PC-3 (cell line): ENCODE data around the gene PSME2. TPM values are rescaled to one million over a fixed set of nuclear protein-coding genes. Genes with fewer than 3 reads are reported as not detected.

Experiments used
- ATAC-seq: fragments of 200-7000 bp; cut with Tn5 transposase; 2 replicates; pipeline ENCODE4 v1.9.1; 2020; ENCODE audit warnings: mild to moderate bottlenecking, moderate library complexity
- BruUV-seq: library from RNA; stranded (reverse); fragments of 400-500 nt; replicated peaks from 2 replicates; lab custom pipeline; 2021; lab: Mats Ljungman, UMichigan
- CTCF ChIA-PET: fragments of 300-600 bp; sonication (Branson Sonifier 250); formaldehyde crosslinking; loops from one replicate; lab custom pipeline; 2022; ENCODE audit warnings: antibody characterized with exemption; lab: Charles Lee
- POLR2A ChIA-PET: fragments of 300-600 bp; sonication (Branson Sonifier 250); formaldehyde crosslinking; loops from one replicate; lab custom pipeline; 2022; ENCODE audit warnings: antibody characterized with exemption; ENCODE audit not compliant: unreplicated experiment; lab: Charles Lee
- DNase-seq: peaks from one replicate; pipeline ENCODE4 v3.0.0-alpha.2; 2015
- H2AFZ ChIP-seq: fragments of 300-600 bp; sonication (generic); 2 replicates; pipeline ENCODE4 v1.6.0; 2016; ENCODE audit warnings: antibody characterized with exemption, low read length
- H3F3A ChIP-seq: fragments of 300-600 bp; sonication (generic); one replicate; pipeline ENCODE4 v1.6.0; 2017; ENCODE audit warnings: antibody characterized with exemption, low read length, control low read depth, mild to moderate bottlenecking; ENCODE audit not compliant: unreplicated experiment
- H3K27ac ChIP-seq: fragments of 300-600 bp; sonication (generic); 2 replicates; pipeline ENCODE4 v1.5.1; 2016; ENCODE audit warnings: mild to moderate bottlenecking, low read length
- H3K27me3 ChIP-seq: fragments of 300-600 bp; sonication (generic); 2 replicates; pipeline ENCODE4 v1.6.1; 2016; ENCODE audit warnings: low read length, mixed read lengths
- H3K36me3 ChIP-seq: fragments of 300-600 bp; sonication (generic); 2 replicates; pipeline ENCODE4 v1.6.1; 2016; ENCODE audit warnings: low read depth, mixed run types, low read length, mixed read lengths
- H3K4me1 ChIP-seq: fragments of 300-600 bp; sonication (generic); 2 replicates; pipeline ENCODE4 v1.5.1; 2016; ENCODE audit warnings: low read length; ENCODE audit not compliant: insufficient read depth
- H3K4me2 ChIP-seq: fragments of 300-600 bp; sonication (generic); 2 replicates; pipeline ENCODE4 v1.6.0; 2016; ENCODE audit warnings: low read length
- H3K4me3 ChIP-seq: fragments of 300-600 bp; sonication (generic); 2 replicates; pipeline ENCODE4 v1.5.1; 2016; ENCODE audit warnings: mild to moderate bottlenecking, low read length, mixed read lengths
- H3K79me2 ChIP-seq: fragments of 300-600 bp; sonication (generic); 2 replicates; pipeline ENCODE4 v1.6.1; 2017; ENCODE audit warnings: low read length, mixed read lengths
- H3K9ac ChIP-seq: fragments of 300-600 bp; sonication (generic); 2 replicates; pipeline ENCODE4 v1.6.0; 2016; ENCODE audit warnings: mild to moderate bottlenecking, low read length
- H3K9me2 ChIP-seq: fragments of 300-600 bp; sonication (generic); replicated peaks from 2 replicates; pipeline ENCODE4 v1.6.1; 2016; ENCODE audit warnings: mixed run types, low read length, mixed read lengths
- H3K9me3 ChIP-seq: fragments of 300-600 bp; sonication (generic); 2 replicates; pipeline ENCODE4 v1.6.1; 2016; ENCODE audit warnings: low read length, mixed read lengths
- H4K20me1 ChIP-seq: fragments of 300-600 bp; sonication (generic); 2 replicates; pipeline ENCODE4 v1.6.1; 2016; ENCODE audit warnings: low read length, mixed read lengths
- CTCF ChIP-seq: fragments of 300-600 bp; sonication (generic); conservative IDR thresholded peaks from 2 replicates; pipeline ENCODE4 v1.5.1; 2017; ENCODE audit warnings: antibody characterized with exemption, low read depth, mild to moderate bottlenecking, low read length
- EZH2 ChIP-seq: fragments of 300-600 bp; sonication (generic); IDR thresholded peaks from one replicate; pipeline ENCODE4 v1.6.1; 2017; ENCODE audit warnings: antibody characterized with exemption, mild to moderate bottlenecking, low read length; ENCODE audit not compliant: unreplicated experiment
- EZH2phosphoT487 ChIP-seq: fragments of 300-600 bp; sonication (generic); IDR thresholded peaks from 2 replicates; pipeline ENCODE4 v1.6.1; 2018; ENCODE audit warnings: mild to moderate bottlenecking, antibody characterized with exemption, low read length, borderline replicate concordance
- intact Hi-C: fragments of 100-400 bp; cut with micrococcal nuclease; formaldehyde crosslinking; loops from 2 replicates; pipeline ENCODE4 v1.9.0; 2023
- total RNA-seq: library from RNA; depleted of rRNA; stranded (reverse); fragments of >200 nt; gene quantifications from 2 replicates; pipeline ENCODE4 v1.2.3, GENCODE V29; 2014

The PSME2 gene
- total RNA-seq, 1 experiment from 2014 or later, result 297 TPM

- intact Hi-C loops, result no loop called here
- Histone ChIP-seq H3K9me3 (no peaks in the 10 kb centered on the region), H3K27ac (no peak overlapping the region), H3K4me2 (peak overlapping the region; percentile 90), H2AFZ (no peak overlapping the region), H3K9me2 (no peaks in the 10 kb centered on the region), H3K36me3 (peaks cover 11% of the 10 kb centered on the region; the same call in 1 of the 2 replicates), H4K20me1 (no peaks in the 10 kb centered on the region), H3F3A (no peaks in the 10 kb centered on the region), H3K27me3 (no peaks in the 10 kb centered on the region), H3K79me2 (peaks cover 57% of the 10 kb centered on the region), H3K4me3 (peak overlapping the region; percentile 86), H3K9ac (peak overlapping the region; percentile 84; the same call in 1 of the 2 replicates), H3K4me1 (peaks cover 21% of the 10 kb centered on the region)
- POLR2A ChIA-PET, result no interaction called here
- DNase-seq, result no peak
- TF ChIP-seq EZH2phosphoT487, result no peak
- no peak for TF ChIP-seq EZH2
- no peak for TF ChIP-seq CTCF
- CTCF ChIA-PET, result no interaction called here
- ATAC-seq, result no peak
- BruUV-seq, result no TSS peak
Measured at GRCh38 chr14:24145219-24145618, 1.2 kb downstream of the PSME2 start.

GRCh38 chr14:24144451-24144850 is 2.0 kb downstream of the PSME2 start:
- Histone ChIP-seq H3K36me3 (peaks cover 7% of the 10 kb centered on the region; the same call in 1 of the 2 replicates), H3K79me2 (peaks cover 59% of the 10 kb centered on the region), H3K9me2 (no peaks in the 10 kb centered on the region), H3K9me3 (no peaks in the 10 kb centered on the region), H3F3A (no peaks in the 10 kb centered on the region), H2AFZ (no peak overlapping the region), H3K9ac (no peak overlapping the region), H3K4me1 (peaks cover 25% of the 10 kb centered on the region), H3K4me3 (no peak overlapping the region), H3K27ac (no peak overlapping the region), H3K4me2 (no peak overlapping the region), H3K27me3 (no peaks in the 10 kb centered on the region), H4K20me1 (no peaks in the 10 kb centered on the region)
- ChIA-PET CTCF (no interaction called here), POLR2A (no interaction called here)
- TF ChIP-seq CTCF (no peak), EZH2phosphoT487 (no peak), EZH2 (no peak)
- ATAC-seq, result no peak
- intact Hi-C loops, result no loop called here
- no TSS peak for BruUV-seq
- DNase-seq, result no peak

DNA sequence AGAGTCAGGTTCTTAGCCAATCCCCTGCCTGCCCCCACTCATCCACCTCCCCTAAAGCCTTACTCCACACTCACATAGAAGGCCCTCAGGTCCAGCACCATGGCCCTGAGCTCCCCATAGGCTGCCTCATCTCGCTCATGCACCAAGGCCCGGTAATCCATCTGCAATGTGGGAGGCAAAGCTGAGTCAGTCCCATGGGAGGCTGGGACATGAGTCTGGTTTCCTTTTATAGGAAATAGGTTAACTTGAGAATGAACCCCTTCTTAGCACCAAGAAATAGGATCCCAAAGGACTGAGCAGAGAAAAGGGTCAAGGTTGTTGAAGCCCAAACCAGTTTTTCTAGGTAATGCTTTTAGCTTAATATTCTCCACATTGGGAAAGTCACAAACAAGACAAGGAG is 2.9 kb downstream of the PSME2 start:
- H3K36me3 ChIP-seq, result peaks cover 11% of the 10 kb centered on the region; the same call in 1 of the 2 replicates
- no TSS peak for BruUV-seq
- intact Hi-C loops, result no loop called here

More for the DNA sequence above, 2.9 kb downstream of the PSME2 start:
- Histone ChIP-seq H3K4me3 (no peak overlapping the region), H3K27ac (no peak overlapping the region), H3F3A (no peaks in the 10 kb centered on the region), H3K4me2 (no peak overlapping the region), H3K27me3 (no peaks in the 10 kb centered on the region), H3K9ac (no peak overlapping the region), H2AFZ (no peak overlapping the region), H4K20me1 (no peaks in the 10 kb centered on the region), H3K9me3 (no peaks in the 10 kb centered on the region), H3K9me2 (no peaks in the 10 kb centered on the region), H3K79me2 (peaks cover 59% of the 10 kb centered on the region), H3K4me1 (peaks cover 26% of the 10 kb centered on the region)
- DNase-seq, result no peak
- POLR2A ChIA-PET, result no interaction called here
- CTCF ChIA-PET, result no interaction called here
- TF ChIP-seq CTCF (no peak), EZH2 (no peak), EZH2phosphoT487 (no peak)
- no peak for ATAC-seq
